Thyroid gland (tissue), 4 donors: ENCODE results near the gene CRIM1. TPM values are rescaled to one million over a fixed set of nuclear protein-coding genes. Genes with fewer than 3 reads are reported as not detected.

ENCODE experiments used
- DNase-seq, 2 donors: peaks; one replicate each; pipeline ENCODE4 v3.0.0-alpha.2; 2019
- H3K27ac ChIP-seq, 3 donors: fragments of 200-600 bp; sonication (generic); 1 replicate in 2 of 3; 2 replicates in 1 of 3; pipeline ENCODE4 v1.5.1; 2016 to 2019; ENCODE audit warnings: mild to moderate bottlenecking in 1 of 3, moderate library complexity in 1 of 3
- H3K27me3 ChIP-seq: fragments of 200-600 bp; sonication (generic); one replicate; pipeline ENCODE4 v1.5.1; 2019
- H3K36me3 ChIP-seq, 2 donors: fragments of 200-600 bp; sonication (generic); one replicate each; pipeline ENCODE4 v1.5.1; 2016 to 2019
- H3K4me1 ChIP-seq, 2 donors: fragments of 200-600 bp; sonication (generic); one replicate each; pipeline ENCODE4 v1.5.1; 2017 to 2019
- H3K4me3 ChIP-seq, 3 donors: fragments of 200-600 bp; sonication (generic); replicated peaks in 1 of 3; 1 replicate in 2 of 3; 2 replicates in 1 of 3; pipeline ENCODE4 v1.5.1; 2016; ENCODE audit warnings: mild to moderate bottlenecking in 1 of 3
- H3K9me3 ChIP-seq: fragments of 200-600 bp; sonication (generic); one replicate; pipeline ENCODE4 v1.5.1; 2017
- POLR2A ChIP-seq, 2 donors: fragments of 450-650 bp; IDR thresholded peaks; one replicate each; pipeline ENCODE4 v1.6.1; 2017; ENCODE audit warnings: antibody characterized with exemption in 2 of 2, mild to moderate bottlenecking in 2 of 2, moderate library complexity in 1 of 2
- WGBS, 2 donors: methylation state at CpG; one replicate each; pipeline ENCODE4 v1.1.5; 2017; 5-methylcytosine and 5-hydroxymethylcytosine counted together
- intact Hi-C: fragments of 100-400 bp; cut with DNase I; formaldehyde crosslinking; loops from one replicate; pipeline ENCODE4 v1.15.1; 2023
- total RNA-seq, 4 donors: library from RNA; depleted of rRNA; stranded (reverse); fragments of >200 nt; gene quantifications; one replicate each; pipeline ENCODE4 v1.2.3, GENCODE V29; 2016
- TF ChIP-seq, protein P1 (sequence below), 6 experiments: fragments of 200-600 bp in 3 of 6; fragments of 450-650 bp in 3 of 6; sonication (generic) in 3 of 6; IDR thresholded peaks; one replicate each; pipeline ENCODE4 v1.5.1; 2016 to 2019; ENCODE audit warnings: antibody characterized with exemption in 6 of 6, mild to moderate bottlenecking in 2 of 6, inconsistent platforms in 1 of 6, moderate library complexity in 1 of 6

The CRIM1 gene
- total RNA-seq, 4 donors from 2014 or later, result 49.5 to 104 (median 71.5) TPM

GRCh38 chr2:36594849-36595248 lies 239.3 kb downstream of the CRIM1 start:
- intact Hi-C loops, result no loop called here
- Histone ChIP-seq H3K27ac (no peak overlapping the region), H3K36me3 (peaks cover 0 to 3% of the 10 kb centered on the region in 2 donors), H3K9me3 (no peaks in the 10 kb centered on the region), H3K27me3 (no peaks in the 10 kb centered on the region), H3K4me3 (no peak overlapping the region), H3K4me1 (peaks cover 8 to 9% of the 10 kb centered on the region in 2 donors)
- DNase-seq, result no peak
- WGBS, 2 donors, result 98% methylated on average over 6 of the region's 6 CpGs
- TF ChIP-seq POLR2A (IDR thresholded peaks at IDR 0.05), result no peak

DNA sequence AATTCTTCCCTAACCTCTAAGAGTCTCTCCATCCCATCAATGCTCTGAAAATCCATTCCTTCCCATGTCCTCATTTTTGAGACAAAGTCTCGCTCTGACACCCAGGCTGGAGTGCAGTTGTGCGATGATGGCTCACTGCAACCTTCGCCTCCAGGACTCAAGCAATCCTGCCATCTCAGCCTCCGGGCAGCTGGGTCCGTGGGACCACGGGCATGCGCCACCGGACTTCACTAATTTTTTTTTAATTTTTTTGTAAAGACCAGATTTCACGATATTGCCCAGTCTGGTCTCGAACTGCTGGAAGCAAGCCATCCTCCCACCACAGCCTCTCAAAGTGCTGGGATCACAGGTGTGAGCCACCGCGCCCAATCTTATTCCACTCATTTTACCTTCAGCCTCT lies 240.8 kb downstream of the CRIM1 start:
- H3K4me3 ChIP-seq, result no peak overlapping the region
- TF ChIP-seq POLR2A (IDR thresholded peaks at IDR 0.05), result no peak
- TF ChIP-seq, protein P1, sequence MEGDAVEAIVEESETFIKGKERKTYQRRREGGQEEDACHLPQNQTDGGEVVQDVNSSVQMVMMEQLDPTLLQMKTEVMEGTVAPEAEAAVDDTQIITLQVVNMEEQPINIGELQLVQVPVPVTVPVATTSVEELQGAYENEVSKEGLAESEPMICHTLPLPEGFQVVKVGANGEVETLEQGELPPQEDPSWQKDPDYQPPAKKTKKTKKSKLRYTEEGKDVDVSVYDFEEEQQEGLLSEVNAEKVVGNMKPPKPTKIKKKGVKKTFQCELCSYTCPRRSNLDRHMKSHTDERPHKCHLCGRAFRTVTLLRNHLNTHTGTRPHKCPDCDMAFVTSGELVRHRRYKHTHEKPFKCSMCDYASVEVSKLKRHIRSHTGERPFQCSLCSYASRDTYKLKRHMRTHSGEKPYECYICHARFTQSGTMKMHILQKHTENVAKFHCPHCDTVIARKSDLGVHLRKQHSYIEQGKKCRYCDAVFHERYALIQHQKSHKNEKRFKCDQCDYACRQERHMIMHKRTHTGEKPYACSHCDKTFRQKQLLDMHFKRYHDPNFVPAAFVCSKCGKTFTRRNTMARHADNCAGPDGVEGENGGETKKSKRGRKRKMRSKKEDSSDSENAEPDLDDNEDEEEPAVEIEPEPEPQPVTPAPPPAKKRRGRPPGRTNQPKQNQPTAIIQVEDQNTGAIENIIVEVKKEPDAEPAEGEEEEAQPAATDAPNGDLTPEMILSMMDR (IDR thresholded peaks at IDR 0.05), result no peak
- intact Hi-C loops, result no loop called here
- no peaks in the 10 kb centered on the region for H3K9me3 ChIP-seq
- 97 to 99% methylated on average over 12 of the region's 12 CpGs for WGBS, 2 donors
- no peaks in the 10 kb centered on the region for H3K36me3 ChIP-seq
- peaks cover 8 to 9% of the 10 kb centered on the region in 2 donors for H3K4me1 ChIP-seq
- H3K27ac ChIP-seq, result no peak overlapping the region
- H3K27me3 ChIP-seq, result no peaks in the 10 kb centered on the region
- no peak for DNase-seq

DNA sequence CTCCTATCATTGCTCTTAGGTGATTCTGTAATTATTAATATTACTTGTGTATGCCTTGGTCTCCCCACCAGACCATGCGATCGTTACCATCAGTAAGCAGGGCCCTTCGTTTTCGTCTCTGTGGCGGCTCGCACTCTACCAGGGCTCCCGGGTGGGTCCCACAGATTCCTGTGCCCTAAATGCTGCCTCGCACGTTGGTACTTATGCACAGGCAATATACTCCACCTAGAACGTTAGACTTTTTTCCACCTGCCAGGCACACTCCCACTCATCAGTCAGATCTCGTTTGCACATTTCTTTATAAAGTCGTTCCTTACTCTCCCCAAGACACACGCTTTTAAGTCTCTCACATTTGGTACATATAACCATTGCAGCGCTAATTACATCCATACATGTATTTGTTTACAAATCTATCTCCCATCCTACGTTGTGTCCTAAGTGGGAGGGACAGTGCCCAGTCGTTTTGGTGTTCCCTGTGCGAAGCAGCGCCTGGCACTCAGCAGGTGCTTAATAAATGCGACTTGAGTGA lies 241.5 kb downstream of the CRIM1 start:
- H3K36me3 ChIP-seq, result no peaks in the 10 kb centered on the region
- no peak for DNase-seq
- H3K4me3 ChIP-seq, result peak overlapping the region; percentile 59 to 97 (median 76)
- TF ChIP-seq, protein P1 (IDR thresholded peaks at IDR 0.05), result no peak
- TF ChIP-seq POLR2A (IDR thresholded peaks at IDR 0.05), result no peak
- 34% methylated on average over 19 of the region's 19 CpGs for WGBS, 2 donors
- no peak overlapping the region for H3K27ac ChIP-seq
- H3K9me3 ChIP-seq, result no peaks in the 10 kb centered on the region
- peaks cover 8 to 9% of the 10 kb centered on the region in 2 donors for H3K4me1 ChIP-seq
- intact Hi-C loops, result no loop called here
- no peaks in the 10 kb centered on the region for H3K27me3 ChIP-seq

- 0% methylated on average over 22 to 31 of the region's 81 CpGs for WGBS, 2 donors
- Histone ChIP-seq H3K27ac (peak within 1 kb of the TSS; percentile 90 to 97 (median 91)), H3K4me3 (peak within 1 kb of the TSS; percentile 59 to 97 (median 76)), H3K4me1 (peaks cover 8 to 9% of the 10 kb centered on the region in 2 donors), H3K27me3 (no peaks in the 10 kb centered on the region), H3K36me3 (no peaks in the 10 kb centered on the region), H3K9me3 (no peaks in the 10 kb centered on the region)
- peak; percentile 80 to 81 for DNase-seq
- peak in 1 of 2 donors; percentile 47 for TF ChIP-seq POLR2A (IDR thresholded peaks at IDR 0.05)
- TF ChIP-seq, protein P1 (IDR thresholded peaks at IDR 0.05), result no peak
- intact Hi-C loops, result no loop called here
Observed at GRCh38 chr2:36597532-36598377, 242.2 kb downstream of the CRIM1 start, which contains the start of gene FEZ2. Gene FEZ2 (minus strand): TSS chr2:36598168. CDS start chr2:36598142, 26 bp downstream.

Other genes starting within 250 kb of the CRIM1 start
- gene FEZ2, start 242.4 kb downstream of the CRIM1 start, total RNA-seq, result 10 to 100 TPM; 34.3 to 51.6 (median 44.5) TPM